HepG2 (cell line): ENCODE data around the gene SV2A. TPM values are rescaled to one million over a fixed set of nuclear protein-coding genes. Genes with fewer than 3 reads are reported as not detected.

ENCODE experiments used
- ATAC-seq: fragments of 200-7000 bp; cut with Tn5 transposase; 3 replicates; pipeline ENCODE4 v1.9.1; 2020; ENCODE audit warnings: mild to moderate bottlenecking, moderate library complexity
- BruUV-seq: library from RNA; stranded (reverse); fragments of 400-500 nt; replicated peaks from 2 replicates; lab custom pipeline; 2021; lab: Mats Ljungman, UMichigan
- CTCF ChIA-PET: fragments of 300-600 bp; formaldehyde crosslinking; extraction: SDS; loops from one replicate; lab custom pipeline; 2021; ENCODE audit warnings: low total read pairs, inconsistent platforms, low intra/inter-chr PET ratio; lab: Yijun Ruan, JAX
- POLR2A ChIA-PET: fragments of 350-600 bp; sonication (Branson Sonifier 250); formaldehyde crosslinking; loops from one replicate; lab custom pipeline; 2020; ENCODE audit warnings: antibody characterized with exemption, inconsistent platforms; lab: Yijun Ruan, JAX
- DNase-seq: peaks from one replicate; pipeline ENCODE4 v3.0.0-alpha.2; 2015; ENCODE audit warnings: low spot score
- FAIRE-seq: peaks from 3 replicates; lab custom pipeline; 2011; peaks lifted over from hg19 to GRCh38; lab: Jason Lieb, UNC
- H2AFZ ChIP-seq: one replicate; pipeline ENCODE4 v1.6.1; 2011; ENCODE audit warnings: low read length, inconsistent platforms
- H3K27ac ChIP-seq: fragments of 300-600 bp; 3 replicates; pipeline ENCODE4 v1.8.0; 2011; ENCODE audit warnings: mixed run types, mild to moderate bottlenecking, mixed read lengths, low read length, inconsistent platforms; ENCODE audit not compliant: insufficient read depth; ENCODE audit errors: extremely low read length
- H3K27me3 ChIP-seq, 2 experiments: fragments of 200-600 bp in 1 of 2; 2 replicates in 1 of 2; 3 replicates in 1 of 2; pipeline versions ENCODE4 v1.6.0 to v1.8.0; 2011; ENCODE audit warnings: low read length in 2 of 2, mild to moderate bottlenecking in 2 of 2, moderate library complexity in 2 of 2, inconsistent platforms in 1 of 2; ENCODE audit not compliant: insufficient read depth in 2 of 2, control insufficient read depth in 1 of 2
- H3K36me3 ChIP-seq, 2 experiments: fragments of 200-600 bp in 1 of 2; replicated peaks in 1 of 2; 2 replicates in 1 of 2; 3 replicates in 1 of 2; pipeline versions ENCODE4 v1.5.1 to v1.8.0; 2011; ENCODE audit warnings: low read length in 2 of 2, inconsistent platforms in 1 of 2; ENCODE audit not compliant: insufficient read depth in 2 of 2, control insufficient read depth in 1 of 2
- H3K4me1 ChIP-seq: 2 replicates; pipeline ENCODE4 v1.5.1; 2012; ENCODE audit warnings: low read length, inconsistent platforms; ENCODE audit not compliant: insufficient read depth
- H3K4me2 ChIP-seq: 2 replicates; pipeline ENCODE4 v1.6.0; 2011; ENCODE audit warnings: low read depth, low read length, inconsistent platforms
- H3K4me3 ChIP-seq, 3 experiments: fragments of 200-600 bp in 1 of 3; sonication (generic), shearing (Covaris generic) in 1 of 3; replicated peaks in 1 of 3; 2 replicates each; pipeline ENCODE4 v1.5.1; 2011 to 2016; ENCODE audit warnings: low read length in 3 of 3, inconsistent platforms in 2 of 3, low read depth in 2 of 3, mild to moderate bottlenecking in 2 of 3, control low read depth in 1 of 3, mixed read lengths in 1 of 3; ENCODE audit not compliant: insufficient read depth in 1 of 3
- H3K79me2 ChIP-seq: one replicate; pipeline ENCODE4 v1.6.1; 2011; ENCODE audit warnings: low read length, inconsistent platforms; ENCODE audit not compliant: insufficient read depth
- H3K9ac ChIP-seq: 2 replicates; pipeline ENCODE4 v1.6.0; 2011; ENCODE audit warnings: mild to moderate bottlenecking, low read depth, low read length, inconsistent platforms; ENCODE audit not compliant: insufficient read depth
- H3K9me3 ChIP-seq: 2 replicates; pipeline ENCODE4 v1.5.1; 2012; ENCODE audit warnings: mild to moderate bottlenecking, low read length
- H4K20me1 ChIP-seq: 2 replicates; pipeline ENCODE4 v1.6.0; 2011; ENCODE audit warnings: inconsistent platforms, mild to moderate bottlenecking, low read length, moderate library complexity; ENCODE audit not compliant: insufficient read depth
- HDAC2 ChIP-seq: sonication (generic); formaldehyde crosslinking; IDR thresholded peaks from 2 replicates; pipeline ENCODE4 v1.4.0; 2020; ENCODE audit warnings: missing genetic modification reagents
- JUN ChIP-seq: sonication (generic); formaldehyde crosslinking; IDR thresholded peaks from 2 replicates; pipeline ENCODE4 v1.4.0; 2020; ENCODE audit warnings: mild to moderate bottlenecking, missing genetic modification reagents
- KLF16 ChIP-seq, 2 experiments: sonication (generic) in 1 of 2; formaldehyde crosslinking in 1 of 2; IDR thresholded peaks; 2 replicates each; pipeline versions ENCODE4 v1.6.1 to v1.8.0; 2016 to 2023; ENCODE audit warnings: missing genetic modification reagents in 2 of 2, missing compliant biosample characterization in 1 of 2
- PHB2 ChIP-seq: fragments of 450-650 bp; IDR thresholded peaks from 2 replicates; pipeline ENCODE4 v1.6.1; 2018; ENCODE audit not compliant: partially characterized antibody
- RFX1 ChIP-seq: fragments of 450-650 bp; IDR thresholded peaks from 2 replicates; pipeline ENCODE4 v1.6.1; 2017
- ZNF101 ChIP-seq: sonication (generic); formaldehyde crosslinking; IDR thresholded peaks from 2 replicates; pipeline ENCODE4 v1.4.0; 2020; ENCODE audit warnings: mild to moderate bottlenecking, low read depth, missing genetic modification reagents, borderline replicate concordance
- ZNF562 ChIP-seq: sonication (generic); formaldehyde crosslinking; IDR thresholded peaks from 2 replicates; pipeline ENCODE4 v1.8.0; 2022; ENCODE audit warnings: missing genetic modification reagents, borderline replicate concordance
- WGBS: methylation state at CpG from one replicate; pipeline ENCODE4 v1.1.6; 2017; ENCODE audit warnings: low lambda C conversion rate; 5-methylcytosine and 5-hydroxymethylcytosine counted together
- in situ Hi-C: cut with HindIII; loops from 2 replicates; pipeline ENCODE4 v1.10.0; 2017; ENCODE audit warnings: low pct_unique_long_range_greater_than_20kb; ENCODE audit not compliant: extremely low pct_ligation_motif_present
- intact Hi-C: fragments of 100-400 bp; cut with micrococcal nuclease; formaldehyde crosslinking; loops from one replicate; pipeline ENCODE4 v1.10.0; 2022; ENCODE audit not compliant: unreplicated experiment
- polyA plus RNA-seq, 8 experiments: library from polyadenylated mRNA; depleted of rRNA in 3 of 8; stranded (reverse) in 7 of 8; unstranded in 1 of 8; fragments of >200 nt; fragmentation: Illumina TruSeq in 4 of 8; extraction: Trizol in 4 of 8; gene quantifications; 2 replicates each; pipeline versions ENCODE4 v1.2.1 to v1.2.3, GENCODE V29; 2011 to 2016; ENCODE audit warnings: low read depth in 4 of 8, missing spikeins in 1 of 8, mixed read lengths in 1 of 8; ENCODE audit not compliant: insufficient read depth in 1 of 8
- total RNA-seq, 5 experiments: library from RNA; depleted of rRNA; stranded (reverse); fragments of >200 nt; fragmentation: Illumina TruSeq; extraction: Trizol; gene quantifications; 2 replicates each; pipeline ENCODE4 v1.2.3, GENCODE V29; 2016; ENCODE audit warnings: low read depth in 1 of 5
- TF ChIP-seq, protein P1 (sequence below): IDR thresholded peaks from 2 replicates; pipeline ENCODE4 v1.6.1; 2016; ENCODE audit warnings: low read depth, control low read depth

SV2A gene
- total and polyA plus RNA-seq, 2 of the 13 experiments (the other 11 are each of a cell fraction or from before 2014, with no cell fraction given): 0.84 to 1.9 TPM

DNA sequence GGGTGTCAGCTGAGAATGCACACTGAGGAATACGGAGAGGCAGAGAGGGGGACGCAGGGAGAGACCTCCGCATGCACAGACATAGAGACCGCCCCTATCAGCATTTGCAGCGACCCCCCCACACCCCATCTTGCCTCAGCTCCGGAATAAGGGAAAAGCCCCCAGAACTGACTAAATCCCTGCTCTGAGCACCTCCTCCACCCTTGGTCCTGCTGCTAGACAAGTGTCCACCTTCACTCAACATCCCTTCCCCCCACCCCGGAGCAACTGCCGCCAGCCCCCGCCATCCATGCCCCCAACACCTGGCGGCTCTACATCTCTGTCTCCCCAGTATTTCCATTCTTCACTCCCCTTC lies 769 bp downstream of the SV2A start:
- 41% methylated on average over 5 of the region's 10 CpGs for WGBS
- Histone ChIP-seq H3K9ac (no peak overlapping the region), H3K4me1 (peaks cover 28% of the 10 kb centered on the region), H3K36me3 (no peaks in the 10 kb centered on the region; a peak in 1 of 5 replicates), H3K27ac (no peak overlapping the region), H3K79me2 (no peaks in the 10 kb centered on the region), H3K9me3 (no peaks in the 10 kb centered on the region), H3K27me3 (0 out of 5 replicates have a peak, but pooled peaks cover 0 to 3% of the 10 kb centered on the region in 2 experiments), H4K20me1 (no peaks in the 10 kb centered on the region), H3K4me3 (peak overlapping the region in 1 of 3 experiments; percentile 73; a peak in 1 of 6 replicates), H3K4me2 (peak overlapping the region; percentile 86), H2AFZ (no peak overlapping the region)
- FAIRE-seq (no peak), DNase-seq (no peak), ATAC-seq (no peak)
- intact Hi-C loops: no loop called here
- ChIA-PET POLR2A (interaction anchor here (1.5 kb wide), 1 partner anchor 30 kb away, joined by 7 read pairs; a partner anchor contains a TSS), CTCF (no interaction called here)
- in situ Hi-C loops: no loop called here
- TF ChIP-seq PHB2 (no peak), ZNF562 (CRISPR knock-in tag) (no peak), HDAC2 (CRISPR knock-in tag) (no peak), RFX1 (no peak), JUN (no peak), ZNF101 (CRISPR knock-in tag) (no peak), KLF16 (CRISPR knock-in tag; IDR thresholded peaks at IDR 0.05) (no peak)
- TF ChIP-seq, protein P1, sequence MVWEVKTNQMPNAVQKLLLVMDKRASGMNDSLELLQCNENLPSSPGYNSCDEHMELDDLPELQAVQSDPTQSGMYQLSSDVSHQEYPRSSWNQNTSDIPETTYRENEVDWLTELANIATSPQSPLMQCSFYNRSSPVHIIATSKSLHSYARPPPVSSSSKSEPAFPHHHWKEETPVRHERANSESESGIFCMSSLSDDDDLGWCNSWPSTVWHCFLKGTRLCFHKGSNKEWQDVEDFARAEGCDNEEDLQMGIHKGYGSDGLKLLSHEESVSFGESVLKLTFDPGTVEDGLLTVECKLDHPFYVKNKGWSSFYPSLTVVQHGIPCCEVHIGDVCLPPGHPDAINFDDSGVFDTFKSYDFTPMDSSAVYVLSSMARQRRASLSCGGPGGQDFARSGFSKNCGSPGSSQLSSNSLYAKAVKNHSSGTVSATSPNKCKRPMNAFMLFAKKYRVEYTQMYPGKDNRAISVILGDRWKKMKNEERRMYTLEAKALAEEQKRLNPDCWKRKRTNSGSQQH (CRISPR knock-in tag): no peak
- no TSS peak for BruUV-seq
